T-helper 1 cell (primary cell): ENCODE data around the gene PLGRKT.
"Not testable (repeated sequence)": the region's sequence is repeated elsewhere in the genome, so short reads cannot be mapped to it uniquely, and the experiment has no call there.

Experiments
- DNase-seq, 5 donors: peaks; one replicate each; pipeline ENCODE4 v3.0.0-alpha.2; 2012 to 2020

PLGRKT gene

GRCh38 chr9:5375091-5375490 is 62.6 kb downstream of the PLGRKT start:
- peak in 1 of 5 donors; percentile 54 for DNase-seq

- peak in 1 of 5 donors; percentile 36 for DNase-seq
These were observed 73.3 kb downstream of the PLGRKT start for GRCh38 chr9:5364294-5365024.

- no peak for DNase-seq
These were observed 76.3 kb downstream of the PLGRKT start for GRCh38 chr9:5361326-5362010.

GRCh38 chr9:5360341-5360740 is 77.4 kb downstream of the PLGRKT start:
- no peak for DNase-seq

- DNase-seq, result no peak
These were observed 80.2 kb downstream of the PLGRKT start for GRCh38 chr9:5357431-5358105.

- DNase-seq, result no peak
These were observed 81.9 kb downstream of the PLGRKT start for GRCh38 chr9:5355817-5356216.

- no peak for DNase-seq
These were observed 82.5 kb downstream of the PLGRKT start for GRCh38 chr9:5355226-5355625.

- no peak for DNase-seq
These were observed 83.5 kb downstream of the PLGRKT start for GRCh38 chr9:5354184-5354583.

GRCh38 chr9:5352637-5353248 is 85.0 kb downstream of the PLGRKT start:
- peak in 1 of 5 donors; percentile 68 for DNase-seq

- peak in 1 of 5 donors; percentile 29 for DNase-seq
These were observed 98.4 kb downstream of the PLGRKT start, which contains the start of gene RLN1 for GRCh38 chr9:5338992-5339981. Gene RLN1 (minus strand): TSS chr9:5339876. CDS start chr9:5339746, 130 bp downstream.

- peak in 3 of 5 donors; percentile 12 to 44 (median 28) for DNase-seq
These were observed 101.0 kb downstream of the PLGRKT start for GRCh38 chr9:5336688-5337087.

- not testable (repeated sequence) for DNase-seq
These were observed 106.4 kb downstream of the PLGRKT start for GRCh38 chr9:5331276-5331675.

GRCh38 chr9:5326893-5327548 is 110.7 kb downstream of the PLGRKT start:
- peak in 3 of 5 donors; percentile 5 to 37 (median 26) for DNase-seq

- DNase-seq, result no peak
These were observed 111.5 kb downstream of the PLGRKT start for GRCh38 chr9:5326187-5326586.

- not testable (repeated sequence) for DNase-seq
These were observed 116.1 kb downstream of the PLGRKT start for GRCh38 chr9:5321601-5322000.

- no peak for DNase-seq
These were observed 116.7 kb downstream of the PLGRKT start for GRCh38 chr9:5321058-5321457.

GRCh38 chr9:5316406-5316805 is 121.3 kb downstream of the PLGRKT start:
- not testable (repeated sequence) for DNase-seq

- no peak for DNase-seq
These were observed 122.4 kb downstream of the PLGRKT start for GRCh38 chr9:5315187-5315923.

GRCh38 chr9:5310851-5311250 is 126.9 kb downstream of the PLGRKT start:
- DNase-seq, result no peak
